G401.6 (cell line): Measurements from ENCODE around the gene DDX39B.

Source experiments
- FAIRE-seq: peaks from 2 replicates; lab custom pipeline; 2012; peaks lifted over from hg19 to GRCh38; lab: Jason Lieb, UNC

Gene DDX39B

GRCh38 chr6:31546958-31547726 lies 5.3 kb upstream of the DDX39B start, which contains the start of gene NFKBIL1:
TSS of gene NFKBIL1 (plus strand) at chr6:31547608. CDS start at chr6:31547695, 87 bp downstream.
- peak; percentile 88 for FAIRE-seq

- peak; percentile 83 for FAIRE-seq
These were observed 4.6 kb upstream of the DDX39B start, which contains the start of gene ATP6V1G2 for GRCh38 chr6:31546339-31546957. TSS of gene ATP6V1G2 (minus strand) at chr6:31546608. CDS start at chr6:31546559, 49 bp downstream.

- no peak for FAIRE-seq
These were observed 3.5 kb upstream of the DDX39B start for GRCh38 chr6:31545291-31545690.

- FAIRE-seq: no peak
These were observed 2.9 kb upstream of the DDX39B start for GRCh38 chr6:31544676-31545075.

GRCh38 chr6:31543639-31544038 lies 1.8 kb upstream of the DDX39B start:
- FAIRE-seq: no peak

GRCh38 chr6:31541059-31541657 lies 645 bp downstream of the DDX39B start:
- FAIRE-seq: no peak

DNA sequence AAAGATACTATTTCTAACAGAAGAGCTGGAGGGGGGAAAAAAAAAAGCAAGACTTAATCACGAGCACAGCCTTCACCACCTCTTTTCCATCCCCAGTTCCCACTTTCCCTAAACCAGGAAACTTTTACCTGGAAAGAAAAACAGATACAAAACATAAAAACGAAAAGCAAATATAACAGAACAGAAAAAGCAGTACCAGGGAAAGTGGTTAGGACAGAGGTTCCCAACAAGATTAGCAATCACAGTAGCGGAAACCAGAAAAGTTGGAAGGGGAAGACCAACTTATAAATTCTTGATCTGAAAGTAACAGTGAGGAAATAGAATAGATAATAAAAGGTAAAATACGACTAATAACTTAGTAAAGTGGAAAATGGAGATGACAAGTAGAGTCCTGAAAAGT lies 1.2 kb downstream of the DDX39B start:
- no peak for FAIRE-seq

- no peak for FAIRE-seq
These were observed 2.9 kb downstream of the DDX39B start for GRCh38 chr6:31538805-31539400.

DNA sequence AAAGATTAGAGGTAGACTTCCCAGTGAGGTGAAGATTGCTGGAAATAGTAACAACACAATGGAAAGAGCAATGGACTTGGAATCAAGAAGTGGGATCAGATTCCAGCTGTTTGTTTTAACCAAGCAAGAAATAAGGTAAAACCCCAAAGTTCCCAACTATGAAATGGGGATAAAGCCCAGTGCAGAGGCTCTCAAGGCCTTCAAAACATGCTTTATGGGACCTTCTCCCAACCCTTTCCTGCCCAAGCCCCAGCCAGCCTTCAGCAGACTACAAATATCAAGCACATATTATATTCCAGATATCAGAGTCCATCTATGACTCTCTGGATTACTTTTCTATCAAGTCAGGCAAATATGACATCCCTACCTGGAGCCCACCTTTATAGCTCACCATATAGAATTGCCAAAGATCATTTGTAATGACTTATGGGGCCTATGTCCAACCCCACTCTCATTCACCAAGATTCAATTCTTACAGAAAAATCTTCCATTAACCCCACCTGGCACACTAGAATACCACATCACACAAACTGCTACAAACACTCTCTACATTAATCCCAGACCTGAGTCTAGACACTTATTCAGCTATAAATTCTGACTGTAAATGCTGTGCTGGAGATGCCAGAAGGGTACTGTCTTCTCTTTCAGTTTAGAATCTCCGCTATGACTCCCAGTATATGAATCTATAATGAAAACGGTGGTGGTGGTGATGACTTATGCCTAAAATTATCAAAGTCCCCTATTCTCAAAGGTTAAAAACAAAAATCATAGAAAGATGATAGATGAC lies 6.1 kb downstream of the DDX39B start:
- FAIRE-seq: no peak

GRCh38 chr6:31534521-31535040 lies 7.2 kb downstream of the DDX39B start:
- no peak for FAIRE-seq

DNA sequence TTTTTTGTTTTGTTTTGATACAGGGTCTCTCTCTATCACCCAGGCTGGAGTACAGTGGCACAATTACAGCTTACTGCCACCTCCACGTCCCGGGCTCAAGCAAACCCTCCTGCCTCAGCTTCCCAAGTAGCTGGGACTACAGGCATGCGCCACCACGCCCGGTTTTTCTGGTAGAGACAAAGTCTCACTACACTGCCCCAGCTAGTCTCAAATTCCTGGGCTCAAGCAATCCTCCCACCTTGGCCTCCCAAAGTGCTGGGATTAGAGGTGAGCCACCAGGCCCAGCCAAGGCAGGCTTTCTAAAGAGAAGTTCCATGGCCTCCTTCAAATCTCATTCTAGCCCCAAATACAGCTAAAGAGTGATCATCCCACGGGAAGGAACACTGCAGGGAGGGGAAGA lies 7.8 kb downstream of the DDX39B start:
- FAIRE-seq: no peak

GRCh38 chr6:31533455-31533841 lies 8.4 kb downstream of the DDX39B start:
- no peak for FAIRE-seq

DNA sequence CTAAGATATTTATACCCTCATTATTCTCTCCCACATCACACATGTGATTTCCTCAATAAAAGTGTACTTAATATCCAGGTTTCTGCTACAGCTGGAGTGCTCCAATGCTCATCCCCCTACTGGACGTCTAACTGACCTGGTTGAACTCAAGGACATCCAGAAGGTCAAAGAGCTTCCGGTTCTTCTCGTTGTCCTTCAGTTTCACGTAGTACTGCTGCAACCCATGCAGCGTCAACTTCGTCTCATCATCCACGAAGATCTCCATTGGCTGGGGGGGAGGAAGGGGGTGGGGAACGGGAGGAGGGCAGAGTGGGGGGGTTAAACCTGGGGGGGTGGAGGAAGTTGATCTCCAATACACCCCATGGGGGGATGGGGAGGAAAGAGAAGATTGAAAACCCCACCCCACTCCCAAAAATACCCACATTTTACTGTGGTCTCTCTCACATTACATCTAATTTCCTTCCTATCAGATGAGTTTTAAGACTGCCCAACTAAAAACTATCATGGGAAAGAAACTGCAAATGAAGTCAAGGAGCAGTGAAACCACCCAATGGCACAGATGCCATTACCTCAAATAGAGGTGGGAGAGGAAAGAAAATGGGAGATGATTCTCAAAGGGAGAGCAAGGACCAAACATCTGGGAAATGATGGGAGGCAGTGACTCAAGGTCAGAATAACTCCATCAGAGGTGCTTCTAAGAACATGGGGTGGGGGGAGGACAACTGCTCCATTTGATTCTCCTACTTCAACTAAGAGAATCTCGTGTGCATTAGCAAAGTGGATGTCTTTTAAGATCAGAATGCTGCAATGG lies 9.0 kb downstream of the DDX39B start:
- FAIRE-seq: no peak

DNA sequence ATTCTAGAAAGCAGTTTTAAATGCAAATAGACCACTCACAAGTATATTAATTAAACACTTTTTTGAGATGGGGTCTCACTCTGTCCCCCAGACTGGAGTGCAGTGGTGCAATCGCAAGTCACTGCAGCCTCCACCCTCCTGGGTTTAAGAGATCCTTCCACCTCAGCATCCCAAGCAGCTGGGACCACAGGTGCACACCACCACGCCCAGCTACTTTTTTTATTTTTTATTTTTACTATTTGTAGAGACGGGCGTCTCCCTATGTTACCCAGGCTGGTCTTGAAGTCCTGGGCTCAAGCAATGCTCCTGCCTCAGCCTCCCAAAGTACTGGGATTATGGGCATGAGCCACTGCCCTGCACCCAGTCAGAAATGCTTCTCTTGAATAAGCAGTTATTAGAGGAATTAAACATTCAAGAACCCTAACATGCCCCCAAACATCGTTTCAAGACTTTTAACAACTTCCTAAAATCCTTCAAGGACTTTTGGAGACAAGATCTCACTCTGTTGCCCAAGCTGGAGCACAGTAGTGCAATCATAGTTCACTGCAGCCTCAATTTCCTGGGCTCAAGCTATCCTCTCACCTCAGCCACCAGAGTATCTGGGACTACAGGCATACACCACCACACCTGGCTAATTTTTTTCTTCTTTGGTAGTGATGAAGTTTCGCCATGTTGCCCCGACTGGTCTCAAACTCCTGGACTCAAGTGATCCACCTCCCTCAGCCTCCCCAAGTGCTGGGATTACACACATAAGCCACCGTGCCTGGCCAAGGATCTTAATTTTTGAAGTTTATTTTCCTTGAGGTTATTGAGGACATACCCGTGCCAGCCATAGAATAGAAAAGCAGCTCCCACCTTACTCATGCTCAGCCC lies 9.8 kb downstream of the DDX39B start:
- no peak for FAIRE-seq

GRCh38 chr6:31531162-31531561 lies 10.6 kb downstream of the DDX39B start:
- no peak for FAIRE-seq

DNA sequence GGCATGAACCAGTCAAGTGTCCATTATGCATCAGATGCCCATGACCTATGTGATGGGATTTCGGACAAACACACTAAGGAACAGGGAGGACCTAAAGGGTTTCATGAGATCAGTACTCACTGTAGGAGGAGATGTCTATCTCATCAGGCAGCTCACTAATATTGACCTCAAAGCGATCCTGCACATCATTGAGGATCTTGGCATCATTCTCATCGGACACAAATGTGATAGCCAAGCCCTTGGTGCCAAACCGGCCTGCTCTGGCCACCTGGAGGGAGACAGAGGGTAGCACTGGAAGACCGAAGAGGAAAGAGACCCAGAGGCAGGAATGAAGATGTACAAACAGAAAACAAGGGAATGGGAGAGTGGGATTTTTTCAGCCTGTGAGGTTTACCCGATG lies 11.1 kb downstream of the DDX39B start:
- no peak for FAIRE-seq

- no peak for FAIRE-seq
These were observed 12.3 kb downstream of the DDX39B start for GRCh38 chr6:31529329-31530150.

GRCh38 chr6:31528821-31529328 lies 12.9 kb downstream of the DDX39B start, which contains the start of gene MCCD1:
TSS of gene MCCD1 (plus strand) at chr6:31528962. CDS start at chr6:31529015, 53 bp downstream.
- no peak for FAIRE-seq

- FAIRE-seq: no peak
These were observed 13.5 kb downstream of the DDX39B start for GRCh38 chr6:31528307-31528777.
